Heart right ventricle (tissue), 16 donors: ENCODE measurements around the gene CERS6. TPM values are rescaled to one million over a fixed set of nuclear protein-coding genes. Genes with fewer than 3 reads are reported as not detected.

Experiments
- ATAC-seq, 8 donors: fragments of 200-7000 bp; cut with Tn5 transposase; one replicate each; pipeline ENCODE4 v1.9.1; 2020; ENCODE audit warnings: mild to moderate bottlenecking in 8 of 8, moderate library complexity in 8 of 8, moderate number of reproducible peaks in 1 of 8
- DNase-seq, 2 donors: peaks; one replicate each; pipeline ENCODE4 v3.0.0-alpha.2; 2020
- H3K27ac ChIP-seq, 10 donors: fragments of 200-600 bp; sonication (generic) in 2 of 10; one replicate each; pipeline versions ENCODE4 v1.5.0 to v1.8.0; 2020 to 2022; ENCODE audit warnings: mild to moderate bottlenecking in 3 of 10
- H3K27me3 ChIP-seq, 7 donors: fragments of 200-600 bp; one replicate each; pipeline ENCODE4 v1.8.0; 2021 to 2022; ENCODE audit warnings: mild to moderate bottlenecking in 2 of 7
- H3K36me3 ChIP-seq, 9 donors: fragments of 200-600 bp; sonication (generic) in 1 of 9; one replicate each; pipeline versions ENCODE4 v1.5.0 to v1.8.0; 2020 to 2022; ENCODE audit warnings: mild to moderate bottlenecking in 2 of 9
- H3K4me1 ChIP-seq, 9 donors: fragments of 200-600 bp; sonication (generic) in 1 of 9; one replicate each; pipeline versions ENCODE4 v1.5.0 to v1.8.0; 2020 to 2022; ENCODE audit warnings: mild to moderate bottlenecking in 4 of 9
- H3K4me3 ChIP-seq, 10 donors: fragments of 200-600 bp; sonication (generic) in 2 of 10; one replicate each; pipeline versions ENCODE4 v1.5.0 to v1.8.0; 2020 to 2022; ENCODE audit warnings: mild to moderate bottlenecking in 7 of 10, moderate library complexity in 2 of 10
- H3K9me3 ChIP-seq, 11 donors: fragments of 200-600 bp in 10 of 11; sonication (generic) in 2 of 11; one replicate each; pipeline versions ENCODE4 v1.5.0 to v1.8.0; 2013 to 2022; ENCODE audit warnings: mild to moderate bottlenecking in 2 of 11, control low read depth in 1 of 11, moderate library complexity in 1 of 11
- CTCF ChIP-seq, 9 donors: fragments of 200-600 bp; sonication (generic) in 2 of 9; IDR thresholded peaks; one replicate each; pipeline versions ENCODE4 v1.5.0 to v1.8.0; 2021 to 2022; ENCODE audit warnings: antibody characterized with exemption in 9 of 9, mild to moderate bottlenecking in 5 of 9, moderate library complexity in 1 of 9
- WGBS, 2 donors: extraction: QIAGEN DNeasy Blood & Tissue Kit; methylation state at CpG; one replicate each; pipeline ENCODE4 v1.1.7; 2013; ENCODE audit warnings: inconsistent platforms in 1 of 2; 5-methylcytosine and 5-hydroxymethylcytosine counted together
- intact Hi-C, 10 donors: fragments of 100-400 bp; cut with DNase I; formaldehyde crosslinking; loops; one replicate each; pipeline versions ENCODE4 v1.11.1 to v1.14.2; 2022
- polyA plus RNA-seq, 2 donors: library from polyadenylated mRNA; stranded (reverse); fragments of 200-250 nt; gene quantifications; one replicate each; pipeline ENCODE4 v1.2.3, GENCODE V29; 2013
- total RNA-seq, 10 donors: library from RNA; stranded (reverse); fragmentation: NEBNext Ultra II Directional in 3 of 10; extraction: Animal tissue kit (Norgen Biotek cat#: 25700) in 3 of 10; gene quantifications; one replicate each; pipeline versions ENCODE4 v1.2.1 to v1.2.4, GENCODE V29; 2021 to 2023
- donor health status: Arrhythmogenic right ventricular cardiomyopathy.
- donor health status: ischemic (EF 13 %, LVEDD 7.1; RV severe dilation, severe dysfunction).
- donor health status: healthy with polysubstance abuse.
- donor health status: DM: no; HTN: yes; CAD: no.
- donor health status: DM: no; HTN: no; CAD: no.
- donor health status: ischemic (EF 25% LVEDD 6.9; RV normal size, moderate dysfunction).
- donor health status: ischemic (EF 25% LVEDD 5.7; RV mildly dilated, moderate dysfunction).
- donor health status: healthy.
- donor health status: DM: yes; HTN: yes; CAD: no.
- donor health status: Ischemic cardiomyopathy.
- donor health status: ischemic (EF 35%, LVEDD 5.7; RV mildly dilated, moderate dysfunction).
- donor health status: nonischemic (EF 11% LVEDD 7.7; RV severe dilation, severe dysfunction).
- donor health status: DM: yes; HTN: yes; CAD: no.
- donor health status: PGD.
- donor health status: ischemic (EF 29% LVEDD 5.4; RV normal size, mild dysfunction).
- donor health status: nonischemic (EF 23%, LVEDD 6.1; RV moderate dilation, normal function).

Gene CERS6
- total and polyA plus RNA-seq, 12 donors: 20.5 to 76.3 (median 56.1) TPM

- ATAC-seq (no peak), DNase-seq (no peak)
- Histone ChIP-seq H3K27ac (no peak overlapping the region), H3K36me3 (peaks cover 0 to 18% (median 4%) of the 10 kb centered on the region in 9 donors), H3K4me1 (peaks cover 0 to 8% (median under 1%) of the 10 kb centered on the region in 9 donors), H3K4me3 (no peak overlapping the region), H3K9me3 (no peaks in the 10 kb centered on the region), H3K27me3 (no peaks in the 10 kb centered on the region)
- intact Hi-C loops: loop anchor here in 1 of 10 donors (10.0 kb wide), 1 partner anchor 128 kb away; no protein-coding TSS in a partner anchor
- no peak for TF ChIP-seq CTCF (IDR thresholded peaks at IDR 0.05)
These were observed 260.8 kb downstream of the CERS6 start for GRCh38 chr2:168716839-168717238.

GRCh38 chr2:168717790-168718502, 261.9 kb downstream of the CERS6 start:
- ATAC-seq: no peak
- 73 to 77% methylated on average over 3 of the region's 3 CpGs for WGBS, 2 donors
- Histone ChIP-seq H3K27ac (no peak overlapping the region), H3K27me3 (no peaks in the 10 kb centered on the region), H3K4me3 (no peak overlapping the region), H3K9me3 (no peaks in the 10 kb centered on the region), H3K4me1 (peaks cover 0 to 15% (median 12%) of the 10 kb centered on the region in 9 donors), H3K36me3 (peaks cover 0 to 18% (median 4%) of the 10 kb centered on the region in 9 donors)
- no peak for DNase-seq
- no peak for TF ChIP-seq CTCF (IDR thresholded peaks at IDR 0.05)
- intact Hi-C loops: loop anchor here in 1 of 10 donors (10.0 kb wide), 1 partner anchor 127 kb away; no protein-coding TSS in a partner anchor

- no peaks in the 10 kb centered on the region for H3K27me3 ChIP-seq
- no peak overlapping the region for H3K4me3 ChIP-seq
- H3K27ac ChIP-seq: no peak overlapping the region
- peaks cover 0 to 20% (median 15%) of the 10 kb centered on the region in 9 donors for H3K4me1 ChIP-seq
- H3K36me3 ChIP-seq: peaks cover 0 to 18% (median 4%) of the 10 kb centered on the region in 9 donors
- DNase-seq (no peak), ATAC-seq (no peak)
- no peak for TF ChIP-seq CTCF (IDR thresholded peaks at IDR 0.05)
- intact Hi-C loops: loop anchor here in 1 of 10 donors (10.0 kb wide), 1 partner anchor 126 kb away; no protein-coding TSS in a partner anchor
- WGBS, 2 donors: 68 to 77% methylated on average over 2 of the region's 2 CpGs
- H3K9me3 ChIP-seq: no peaks in the 10 kb centered on the region
These were observed 262.6 kb downstream of the CERS6 start for GRCh38 chr2:168718622-168719021.

- intact Hi-C loops: loop anchor here in 1 of 10 donors (10.0 kb wide), 1 partner anchor 125 kb away; no protein-coding TSS in a partner anchor
- H3K27me3 ChIP-seq: no peaks in the 10 kb centered on the region
- H3K9me3 ChIP-seq: no peaks in the 10 kb centered on the region
- H3K4me1 ChIP-seq: peaks cover 0 to 20% (median 15%) of the 10 kb centered on the region in 9 donors
- no peak overlapping the region for H3K27ac ChIP-seq
- H3K36me3 ChIP-seq: peaks cover 0 to 18% (median 4%) of the 10 kb centered on the region in 9 donors
- TF ChIP-seq CTCF (IDR thresholded peaks at IDR 0.05): no peak
- H3K4me3 ChIP-seq: no peak overlapping the region
- DNase-seq (no peak), ATAC-seq (no peak)
These were observed 263.4 kb downstream of the CERS6 start for GRCh38 chr2:168719446-168719845.
